8988T (cell line): Measurements from ENCODE around the gene IFNAR2.

ENCODE experiments used
- DNase-seq: peaks from one replicate; pipeline ENCODE4 v3.0.0; 2011

IFNAR2 gene

DNA sequence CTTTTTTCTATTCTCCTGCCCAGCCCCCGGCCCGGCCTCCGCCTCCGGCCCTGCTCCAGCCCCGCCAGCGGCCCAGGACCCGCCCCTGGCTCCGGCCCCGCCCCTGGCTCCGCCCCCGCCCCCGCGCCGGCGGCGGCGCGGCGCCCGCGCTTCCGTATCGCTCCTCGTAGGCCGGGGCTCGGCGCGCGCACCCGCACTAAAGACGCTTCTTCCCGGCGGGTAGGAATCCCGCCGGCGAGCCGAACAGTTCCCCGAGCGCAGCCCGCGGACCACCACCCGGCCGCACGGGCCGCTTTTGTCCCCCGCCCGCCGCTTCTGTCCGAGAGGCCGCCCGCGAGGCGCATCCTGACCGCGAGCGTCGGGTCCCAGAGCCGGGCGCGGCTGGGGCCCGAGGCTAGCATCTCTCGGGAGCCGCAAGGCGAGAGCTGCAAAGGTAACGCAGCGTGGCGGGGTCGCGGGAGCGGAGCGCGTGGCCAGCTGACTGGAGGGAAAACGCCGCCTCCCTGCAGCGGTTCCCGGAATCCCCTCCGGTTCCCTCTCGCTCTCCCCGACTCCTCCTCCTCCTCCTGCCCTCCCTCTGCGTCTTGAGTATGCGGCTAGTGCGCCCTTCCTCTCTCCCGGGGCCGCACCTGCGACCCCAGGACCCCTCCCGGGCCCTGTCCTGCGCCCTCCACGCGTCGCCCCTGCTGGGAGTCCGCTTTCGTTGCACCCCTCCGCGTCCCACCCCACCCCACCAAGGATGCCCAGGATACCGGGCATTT is at the start of gene IFNAR2:
TSS of gene IFNAR2 (plus strand) at position 155 of the 761 bp plus-strand sequence. CDS start 11,985 bp downstream, outside the sequence.
- DNase-seq = peak; percentile 79

DNA sequence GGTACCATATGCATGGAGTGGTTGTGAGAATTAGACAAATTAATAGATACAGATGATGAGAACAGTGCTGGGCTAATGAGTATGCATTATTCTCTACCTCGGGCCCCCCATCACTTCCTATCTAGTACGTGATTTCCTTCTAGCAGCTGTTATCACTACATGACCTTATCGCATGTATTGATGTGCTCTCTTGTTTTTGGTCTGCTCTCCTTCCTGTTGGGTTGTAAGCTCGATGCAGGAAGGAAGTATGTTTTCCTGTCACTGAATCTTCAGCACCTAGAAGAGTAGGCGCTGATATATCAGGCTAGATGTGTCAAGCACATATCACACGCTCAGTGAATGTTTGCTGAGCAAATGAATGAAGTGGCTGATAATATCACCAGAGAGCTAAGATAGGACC is 43.9 kb upstream of the IFNAR2 start:
- DNase-seq = no peak

DNA sequence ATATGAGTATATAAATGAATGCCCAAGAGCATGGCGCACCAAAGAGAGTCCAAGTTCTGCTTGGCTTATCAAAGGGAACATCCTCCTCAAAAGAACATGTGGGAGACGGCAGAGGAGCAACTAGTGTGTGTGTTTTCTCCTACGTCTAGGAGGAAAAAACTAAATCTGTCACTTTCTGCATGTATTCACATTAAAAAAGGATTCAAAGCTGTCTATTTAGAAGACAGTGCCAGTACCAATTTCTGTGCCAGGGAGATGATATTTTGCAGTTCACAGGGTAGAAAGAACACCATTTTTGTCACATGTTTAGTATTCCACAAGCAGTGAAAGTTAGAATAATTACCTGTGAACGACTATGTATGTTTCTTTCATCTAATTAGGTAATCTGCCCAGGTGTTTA is 42.5 kb upstream of the IFNAR2 start:
- DNase-seq = no peak

DNA sequence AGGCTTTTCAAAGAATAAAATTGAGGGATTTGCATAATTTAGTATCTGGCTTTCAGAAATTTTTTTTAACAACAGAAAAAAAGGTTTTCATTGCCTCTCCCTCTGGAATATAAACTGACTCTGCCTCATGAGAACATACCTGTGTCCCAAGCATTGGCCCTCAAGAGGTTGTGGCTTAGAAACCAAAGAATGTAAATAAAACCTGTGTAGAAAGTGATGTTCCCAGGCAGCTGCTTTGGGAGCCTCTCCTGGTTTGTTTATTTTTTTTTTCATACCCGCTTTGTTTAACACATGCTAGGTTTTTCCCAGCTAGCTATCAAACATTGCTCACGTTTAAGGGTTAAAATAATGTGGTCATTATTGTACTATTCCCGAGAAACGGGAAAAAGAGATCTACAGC is 40.5 kb upstream of the IFNAR2 start:
- DNase-seq = no peak

DNA sequence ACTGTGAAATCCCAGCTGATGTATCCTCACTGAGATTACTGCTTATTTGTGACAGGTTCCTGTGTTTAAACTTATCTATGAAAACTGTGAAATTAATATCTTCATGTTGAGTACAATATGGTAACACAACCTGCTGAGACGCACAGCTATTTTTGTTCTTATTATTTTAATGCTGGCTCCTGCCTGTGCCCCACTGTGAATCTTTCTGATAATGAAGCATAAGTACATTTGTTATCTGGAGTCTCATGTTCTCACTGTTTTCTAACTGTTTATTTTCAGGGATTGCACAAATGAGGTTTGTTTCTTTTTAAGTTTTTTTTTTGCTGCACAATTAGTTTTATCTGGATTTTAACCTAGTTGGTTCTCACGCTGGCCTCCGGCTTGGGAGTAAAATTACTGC is 39.9 kb upstream of the IFNAR2 start:
- no peak for DNase-seq

DNA sequence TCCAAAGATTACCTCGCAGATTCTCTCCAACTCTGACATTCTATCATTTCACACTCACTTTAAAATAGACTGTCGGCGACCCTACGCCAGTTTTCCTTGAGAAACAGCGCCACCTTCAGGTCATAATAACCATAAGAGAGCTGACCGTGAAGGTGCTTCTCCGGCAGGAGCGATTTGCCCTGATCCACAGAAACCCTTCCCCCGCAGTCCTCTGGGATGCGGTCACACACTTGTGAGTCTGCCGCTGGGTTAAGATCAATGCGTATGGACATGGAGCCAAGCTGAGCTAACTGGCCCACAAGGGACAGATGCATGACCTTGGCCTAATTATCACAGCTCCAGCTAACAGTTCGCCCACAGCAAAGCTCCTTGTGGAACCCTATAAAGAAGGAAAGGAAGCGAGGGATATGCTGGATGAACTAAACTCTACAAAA is 32.8 kb upstream of the IFNAR2 start:
- peak; percentile 21 for DNase-seq

DNA sequence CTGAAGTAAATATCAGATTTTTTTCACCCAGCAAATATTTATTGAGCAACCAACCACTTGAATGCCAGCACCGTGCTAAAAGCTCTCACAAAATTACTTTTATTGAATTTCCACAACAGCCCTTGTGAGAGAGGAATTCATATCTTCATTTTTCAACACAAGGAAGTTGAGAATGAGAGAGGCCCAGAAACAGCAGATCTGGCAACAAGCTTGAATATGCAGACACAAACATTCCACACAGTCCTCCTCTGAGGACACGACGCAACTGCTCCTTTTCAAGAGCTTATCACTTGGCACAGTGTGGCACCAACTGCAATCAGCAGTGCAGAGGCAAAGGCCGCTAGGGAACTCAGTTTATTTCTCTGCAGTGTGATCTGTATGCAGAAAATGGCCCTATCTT is 32.2 kb upstream of the IFNAR2 start:
- no peak for DNase-seq

DNA sequence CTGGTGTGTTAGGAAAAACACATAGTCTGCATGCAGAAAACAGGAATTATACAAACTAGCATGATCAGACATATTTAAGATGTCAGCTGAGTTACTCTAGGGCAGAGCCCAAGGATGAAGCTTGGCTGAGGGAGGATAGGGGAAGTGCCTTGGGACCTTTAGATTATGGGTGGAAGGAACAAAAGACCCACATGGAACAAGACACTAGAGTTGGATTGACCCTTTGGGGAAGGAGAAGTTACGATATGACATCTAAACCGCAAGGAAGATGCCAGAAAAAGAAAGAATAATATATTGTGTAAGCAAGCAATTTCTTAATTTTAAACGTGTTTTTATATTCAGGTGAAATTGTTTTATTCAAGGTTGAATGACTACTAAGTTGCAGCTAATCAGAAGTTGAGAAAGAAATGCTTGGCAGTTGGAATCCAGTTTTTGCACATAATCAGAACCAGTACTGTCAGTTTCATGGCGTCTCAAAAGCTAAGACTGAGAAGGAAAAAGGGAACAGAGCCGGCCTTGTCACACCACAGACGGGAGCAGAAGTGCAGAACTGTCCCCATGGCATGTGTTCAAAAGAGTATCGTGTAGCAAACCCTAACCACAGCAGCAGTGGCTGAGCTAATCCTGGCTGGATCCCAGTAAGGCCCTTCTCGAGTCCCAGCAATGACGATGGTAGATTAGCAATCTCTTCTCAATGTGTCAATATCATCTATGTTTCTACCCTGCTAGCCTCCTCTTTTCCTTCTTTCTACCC is 31.2 kb upstream of the IFNAR2 start:
- DNase-seq = no peak

DNA sequence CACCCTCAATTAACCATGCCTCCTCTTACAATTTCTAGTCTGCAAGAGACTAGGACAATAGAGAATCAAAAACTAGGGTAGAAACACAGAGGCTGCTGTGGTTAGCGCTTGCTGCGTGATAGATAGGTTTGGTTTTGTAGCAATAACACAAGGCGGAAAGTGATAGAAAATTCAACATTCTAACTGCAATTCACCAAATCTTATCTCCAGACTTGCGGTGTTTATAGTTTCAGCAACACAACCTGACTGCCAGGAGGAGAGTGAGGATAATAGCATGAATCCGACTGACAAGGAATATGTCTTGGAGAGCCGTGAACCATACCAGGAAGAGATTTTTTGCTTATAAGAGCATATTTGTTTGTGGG is 30.7 kb upstream of the IFNAR2 start:
- DNase-seq = no peak

DNA sequence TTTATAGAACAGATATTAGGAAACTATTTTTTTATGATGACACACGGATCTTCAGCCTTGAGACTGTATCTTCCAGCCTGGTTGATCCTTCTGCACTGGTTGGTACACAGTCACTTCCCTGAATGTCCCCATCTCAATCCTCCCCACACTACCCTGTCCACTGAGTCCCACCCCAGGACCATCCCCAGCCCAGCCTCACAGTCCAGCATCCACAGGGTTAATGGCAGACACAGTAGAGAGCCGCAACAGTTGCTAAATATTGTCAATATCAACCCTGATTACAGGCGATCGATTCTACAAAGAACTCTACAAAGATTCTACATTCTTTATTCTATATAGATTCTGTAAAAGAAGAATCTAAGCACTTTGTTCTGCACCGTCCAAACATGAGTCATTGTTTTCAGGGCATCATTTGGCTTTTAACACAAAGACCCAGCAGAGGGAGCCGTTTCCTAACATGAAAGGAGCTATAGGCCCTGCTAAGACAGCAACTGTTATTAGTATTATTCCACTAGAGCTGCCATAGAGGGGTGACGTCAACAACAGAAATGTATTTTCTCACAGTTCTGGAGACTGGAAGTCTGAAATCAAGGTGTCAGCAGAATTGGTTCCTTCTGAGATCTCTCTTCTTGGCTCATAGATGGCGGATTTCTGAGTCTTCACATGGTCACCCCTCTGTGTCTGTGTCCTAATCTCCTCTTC is 30.1 kb upstream of the IFNAR2 start:
- DNase-seq = no peak

DNA sequence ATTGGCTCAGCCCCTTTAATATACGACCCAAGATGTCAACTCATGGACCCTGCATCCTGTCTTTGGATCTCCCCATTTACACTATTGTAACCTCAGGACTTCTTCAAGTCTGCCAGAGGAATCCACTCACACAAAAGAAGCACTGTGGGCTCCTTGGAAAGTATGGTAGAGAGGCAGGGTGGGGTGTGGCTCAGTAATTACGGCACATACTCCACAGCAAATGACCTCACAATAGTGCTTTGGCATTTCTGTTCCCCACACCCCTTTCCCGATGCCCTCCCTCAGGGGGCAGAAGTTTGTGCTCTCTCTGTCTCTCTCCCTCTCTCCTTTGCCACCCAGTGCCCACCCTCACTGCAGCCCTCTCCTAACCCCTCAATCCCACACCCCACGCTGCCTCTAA is 27.8 kb upstream of the IFNAR2 start:
- no peak for DNase-seq

DNA sequence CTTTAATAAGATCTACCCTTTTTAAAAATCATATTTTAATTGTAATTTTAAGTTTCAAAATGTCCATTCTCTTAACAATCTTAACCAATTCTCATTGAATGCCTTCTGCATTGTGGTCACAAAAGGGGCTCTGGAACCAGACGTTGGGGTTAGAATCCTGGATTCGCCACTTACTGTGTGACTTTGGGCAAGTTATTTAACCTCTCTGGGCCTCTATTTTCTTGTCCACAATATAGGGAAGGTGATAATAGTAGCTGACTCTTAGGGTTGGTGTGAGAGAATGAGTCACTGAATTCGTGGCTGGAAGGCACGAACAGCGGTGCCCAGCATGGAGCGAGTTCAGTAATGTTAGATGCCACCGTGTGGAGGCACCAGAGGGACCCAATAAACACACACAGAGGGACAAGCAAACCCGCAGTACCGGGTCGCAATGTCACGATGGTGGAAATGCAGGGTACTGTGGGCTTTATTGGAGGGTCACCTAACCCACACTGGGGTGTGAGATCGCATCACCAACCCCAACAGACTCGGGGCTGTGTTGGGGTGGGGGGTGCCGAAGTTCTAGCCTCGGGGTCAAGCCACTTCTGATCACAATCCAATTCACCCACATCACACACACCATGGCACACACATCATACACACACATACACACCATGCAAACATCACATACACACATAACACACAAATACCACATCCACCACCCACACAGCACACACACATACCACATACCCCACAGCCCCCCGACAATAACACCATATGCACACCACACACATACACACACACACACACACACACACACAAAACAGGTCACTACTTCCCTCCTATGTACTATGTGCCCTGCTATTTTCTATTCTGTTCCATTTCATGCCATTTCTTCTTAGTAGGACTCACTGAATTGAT is 27.0 kb upstream of the IFNAR2 start:
- no peak for DNase-seq

DNA sequence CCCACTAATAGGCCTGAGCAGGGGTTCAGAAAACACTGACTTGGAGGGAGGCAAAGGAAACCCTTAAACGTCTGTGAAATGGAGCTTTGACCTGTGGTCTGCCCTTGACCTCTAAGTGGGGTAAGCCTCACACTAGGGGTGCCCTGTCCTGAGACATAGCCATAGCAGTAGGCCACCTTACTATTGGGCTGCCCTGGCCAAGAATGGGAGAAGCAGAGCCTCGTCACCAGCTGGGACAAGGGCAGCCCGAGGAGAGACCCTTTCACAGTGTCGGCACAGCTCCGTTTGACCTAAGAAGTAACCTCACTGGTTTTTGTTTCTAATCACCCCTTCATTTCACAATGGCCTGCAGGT is 26.4 kb upstream of the IFNAR2 start:
- DNase-seq = no peak

DNA sequence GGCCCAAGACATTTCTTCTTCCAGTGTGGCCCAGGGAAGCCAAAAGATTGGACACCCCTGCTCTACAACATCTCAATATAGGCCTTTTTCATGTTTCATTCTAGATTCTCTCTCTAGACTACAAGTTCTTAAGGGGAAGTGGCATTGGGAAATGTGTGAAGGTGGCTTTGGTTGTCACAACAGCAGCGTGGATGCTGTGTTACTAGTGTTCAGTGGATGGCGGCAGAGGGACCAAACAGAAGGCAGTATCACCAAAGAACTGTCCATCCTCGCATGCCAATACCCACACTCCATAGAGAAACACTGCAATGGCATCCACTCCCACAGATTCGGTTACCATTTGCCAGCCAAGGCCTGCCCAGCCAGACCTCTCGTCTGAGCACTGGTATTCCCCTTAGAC is 24.3 kb upstream of the IFNAR2 start:
- no peak for DNase-seq

DNA sequence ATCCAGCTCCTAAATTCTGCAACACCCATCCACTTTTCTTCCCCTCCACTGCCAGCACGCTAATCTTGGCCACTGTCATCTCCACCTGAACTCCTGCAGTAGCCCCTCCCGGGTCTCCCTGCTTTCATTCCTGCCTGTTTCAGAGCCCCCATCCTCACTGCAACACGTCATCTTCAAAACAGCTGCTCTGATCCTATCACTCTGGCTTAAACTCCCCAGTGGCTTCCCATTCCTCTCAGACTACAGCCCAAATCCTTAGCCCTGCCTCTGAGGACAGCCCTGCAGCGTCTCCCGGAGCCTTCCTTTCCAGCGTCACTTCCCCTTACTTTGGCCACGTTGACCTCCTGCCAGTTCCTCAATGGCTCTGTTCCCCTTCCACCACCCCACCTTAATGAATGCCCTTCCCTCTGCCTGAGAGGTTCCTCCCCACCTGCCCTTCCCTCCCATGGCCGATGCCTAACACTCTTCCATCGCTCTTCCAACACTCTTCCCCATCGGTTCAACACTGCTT is 22.9 kb upstream of the IFNAR2 start:
- no peak for DNase-seq

DNA sequence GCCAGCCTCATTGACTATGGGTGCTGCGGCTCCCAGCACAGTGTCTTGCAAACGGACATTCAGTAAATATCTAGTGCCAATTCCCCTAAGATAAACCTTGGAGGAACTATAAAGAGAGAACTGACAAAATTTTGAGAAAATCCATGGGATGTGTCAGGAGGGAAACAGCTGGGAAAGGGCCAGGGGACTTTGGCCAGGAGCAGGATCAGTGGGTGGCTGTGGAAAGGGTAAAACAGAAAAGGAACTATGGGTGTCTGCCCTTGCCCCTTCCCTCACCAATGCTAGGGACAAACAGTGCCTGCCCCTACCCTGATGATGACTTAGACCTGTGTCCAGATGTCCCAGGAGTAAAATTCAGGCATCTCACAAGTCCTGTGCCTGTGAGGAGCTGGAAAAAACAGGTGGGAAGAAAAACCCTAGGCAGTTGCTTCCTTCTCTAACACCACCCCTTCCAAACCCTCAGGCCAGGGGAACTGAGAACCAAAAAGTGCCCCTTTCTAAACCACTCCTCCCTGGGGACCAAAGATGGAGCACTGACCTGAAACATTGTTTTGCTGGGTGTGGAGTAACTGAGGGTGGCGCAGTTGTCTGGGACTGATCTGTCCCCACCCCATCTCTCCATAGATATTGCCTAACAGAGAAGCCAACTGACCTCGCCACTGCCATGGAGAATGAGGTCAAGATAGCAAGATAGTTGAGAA is 22.1 kb upstream of the IFNAR2 start:
- no peak for DNase-seq

DNA sequence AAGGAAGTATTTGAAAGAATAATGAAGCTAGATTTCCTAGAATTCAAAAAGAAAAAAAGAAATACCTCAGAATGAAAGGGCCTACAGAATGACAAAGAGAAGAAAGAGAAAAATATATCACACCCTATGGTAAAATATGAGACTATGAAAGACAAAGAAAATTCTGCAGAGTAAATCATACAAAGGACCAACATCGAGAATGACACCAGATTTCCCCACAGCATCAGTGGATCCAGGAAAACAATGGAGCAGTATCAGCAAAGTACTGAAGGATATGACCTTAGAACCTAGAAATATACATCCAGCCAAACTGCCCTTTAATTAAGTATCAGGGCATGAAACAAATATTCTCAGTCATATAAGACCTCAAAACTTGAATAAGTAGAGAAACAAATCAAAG is 21.2 kb upstream of the IFNAR2 start:
- no peak for DNase-seq

DNA sequence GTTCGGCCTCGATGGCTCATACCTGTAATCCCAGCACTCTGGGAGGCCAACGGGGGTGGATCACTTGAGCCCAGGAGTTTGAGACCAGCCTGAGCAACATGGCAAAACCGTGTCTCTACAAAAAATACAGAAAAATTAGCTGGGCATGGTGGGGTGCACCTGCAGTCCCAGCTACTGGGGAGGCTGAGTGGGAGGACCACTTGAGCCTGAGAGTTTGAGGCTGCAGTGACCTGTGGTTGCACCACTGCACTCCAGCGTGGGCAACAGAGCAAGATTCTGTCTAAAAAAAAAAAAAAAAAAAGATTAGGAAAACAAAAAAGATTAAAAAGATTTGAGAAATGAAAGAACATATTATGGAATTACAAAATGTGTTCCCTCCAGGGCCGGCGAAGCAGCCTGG is 18.4 kb upstream of the IFNAR2 start:
- no peak for DNase-seq

DNA sequence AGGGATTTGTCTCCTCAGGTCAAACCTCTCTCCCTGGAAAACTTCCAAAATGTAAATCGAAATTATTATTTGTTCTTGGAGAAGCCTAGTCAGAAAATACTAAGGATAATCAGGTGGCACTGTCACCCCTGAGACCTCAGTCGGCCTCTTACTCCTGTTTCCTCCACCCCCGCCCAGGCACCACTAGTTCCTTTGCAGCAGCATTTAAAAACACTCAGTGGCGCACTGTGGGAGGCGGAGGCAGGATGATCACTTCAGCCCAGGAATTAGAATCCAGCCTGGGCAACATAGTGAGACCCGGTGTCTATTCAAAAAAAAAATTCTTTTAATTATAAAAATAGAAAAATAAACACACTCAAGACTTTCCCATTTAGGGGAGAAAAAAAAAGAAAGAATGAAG is 18.0 kb upstream of the IFNAR2 start:
- DNase-seq = no peak

DNA sequence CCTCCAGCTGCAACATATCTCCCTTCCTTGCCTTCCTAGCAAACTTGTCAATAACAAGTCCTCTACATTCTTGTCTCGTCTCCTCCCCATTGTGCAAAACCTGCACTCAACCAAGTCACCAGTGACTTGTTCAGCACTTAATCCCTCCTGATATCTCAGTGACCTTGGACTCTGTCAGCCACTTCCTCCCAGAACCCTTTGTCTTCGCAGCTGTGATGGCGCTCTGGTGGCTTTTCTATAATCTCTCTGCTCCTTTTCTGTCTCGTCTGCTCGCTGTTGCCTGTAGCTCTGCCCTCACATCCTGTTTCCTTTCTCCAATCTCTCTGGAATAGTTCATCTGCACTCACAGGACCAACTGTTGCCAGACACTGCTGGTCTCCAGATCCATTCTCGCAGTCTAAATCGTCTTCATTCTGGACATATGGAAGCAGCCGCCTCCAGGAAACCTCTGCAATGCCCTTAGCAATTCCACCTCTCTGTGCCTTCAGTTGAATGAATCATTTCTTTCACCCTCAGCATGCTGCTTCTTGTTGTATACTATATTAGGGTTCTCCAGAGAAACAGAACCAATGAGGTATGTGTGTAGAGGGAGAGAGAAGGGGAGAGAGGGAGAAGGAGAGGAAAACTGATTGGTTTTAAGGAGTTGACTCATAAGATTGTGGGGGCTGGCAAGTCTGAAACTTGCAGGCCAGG is 17.4 kb upstream of the IFNAR2 start:
- DNase-seq = no peak

DNA sequence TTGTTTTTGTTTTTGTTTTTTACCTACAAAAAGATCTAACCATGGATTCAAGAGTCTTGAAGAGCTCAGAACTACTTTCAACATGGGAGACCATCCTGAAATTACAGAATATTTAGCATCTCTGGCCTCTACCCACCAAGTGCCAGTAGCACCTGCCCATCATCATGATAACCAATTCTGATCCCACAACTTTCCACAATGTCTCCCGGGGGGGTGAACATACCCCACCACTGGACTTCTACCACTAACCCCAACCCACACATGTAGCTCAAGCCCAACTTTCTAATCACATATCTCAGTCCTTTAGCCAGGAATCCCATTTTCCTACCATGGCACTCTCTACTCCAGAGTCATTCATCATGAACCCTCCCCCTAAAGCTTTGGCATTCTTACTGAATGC is 15.7 kb upstream of the IFNAR2 start:
- no peak for DNase-seq

DNA sequence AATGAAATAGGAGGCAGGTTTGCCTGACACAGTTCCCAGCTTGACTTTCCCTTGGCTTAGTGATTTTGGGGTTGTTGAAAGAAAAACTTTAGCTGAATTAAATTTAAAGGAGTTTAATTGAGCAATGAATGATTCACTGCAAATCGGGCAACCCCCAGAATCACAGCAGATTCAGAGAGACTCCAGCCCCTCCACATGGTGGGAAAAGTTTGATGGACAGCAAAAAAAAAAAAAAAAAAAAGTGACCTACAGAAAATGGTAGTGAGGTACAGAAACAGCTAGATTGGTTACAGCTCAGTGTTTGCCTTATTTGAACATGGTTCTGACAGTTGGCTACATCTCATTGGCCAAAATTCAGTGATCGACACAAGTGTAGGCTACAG is 12.6 kb upstream of the IFNAR2 start:
- no peak for DNase-seq
